ENCODE data around the gene CCR3.
"Not testable (repeated sequence)": the region's sequence is repeated elsewhere in the genome, so short reads cannot be mapped to it uniquely, and the experiment has no call there.

Gene CCR3

GRCh38 chr3:46242120-46242519 lies at the start of gene CCR3:
Gene CCR3 (plus strand): TSS chr3:46242460. CDS start chr3:46265159, 22,699 bp downstream.
- DNase-seq (ENCODE audit: low read depth in 2 of 2) = no peak

GRCh38 chr3:46192939-46193338 lies 49.3 kb upstream of the CCR3 start:
- no peak for DNase-seq (ENCODE audit: low read depth in 2 of 2)

- DNase-seq (ENCODE audit: low read depth in 2 of 2) = no peak
These were observed 48.8 kb upstream of the CCR3 start for GRCh38 chr3:46193436-46193835.

GRCh38 chr3:46194868-46195553 lies 47.2 kb upstream of the CCR3 start:
- no peak for DNase-seq (ENCODE audit: low read depth in 2 of 2)

GRCh38 chr3:46196261-46196957 lies 45.9 kb upstream of the CCR3 start:
- DNase-seq (ENCODE audit: low read depth in 2 of 2) = no peak

GRCh38 chr3:46200211-46200610 lies 42.0 kb upstream of the CCR3 start:
- DNase-seq (ENCODE audit: low read depth in 2 of 2) = no peak

- DNase-seq (ENCODE audit: low read depth in 2 of 2) = no peak
These were observed 41.5 kb upstream of the CCR3 start for GRCh38 chr3:46200790-46201189.

GRCh38 chr3:46202535-46202934 lies 39.7 kb upstream of the CCR3 start:
- no peak for DNase-seq (ENCODE audit: low read depth in 2 of 2)

GRCh38 chr3:46203681-46204080 lies 38.6 kb upstream of the CCR3 start:
- no peak for DNase-seq (ENCODE audit: low read depth in 2 of 2)

- no peak for DNase-seq (ENCODE audit: low read depth in 2 of 2)
These were observed 36.8 kb upstream of the CCR3 start for GRCh38 chr3:46205286-46205960.

GRCh38 chr3:46206282-46207015 lies 35.8 kb upstream of the CCR3 start:
- DNase-seq (ENCODE audit: low read depth in 2 of 2) = no peak

- not testable (repeated sequence) for DNase-seq (ENCODE audit: low read depth in 2 of 2)
These were observed 34.7 kb upstream of the CCR3 start for GRCh38 chr3:46207514-46207913.

- DNase-seq (ENCODE audit: low read depth in 2 of 2) = no peak
These were observed 34.0 kb upstream of the CCR3 start, which contains the start of gene CCR1 for GRCh38 chr3:46208167-46208704. Gene CCR1 (minus strand): TSS chr3:46208313. CDS start chr3:46204313, 4,000 bp downstream.

GRCh38 chr3:46209053-46209452 lies 33.2 kb upstream of the CCR3 start:
- no peak for DNase-seq (ENCODE audit: low read depth in 2 of 2)

GRCh38 chr3:46209746-46210470 lies 32.4 kb upstream of the CCR3 start:
- no peak for DNase-seq (ENCODE audit: low read depth in 2 of 2)

GRCh38 chr3:46212101-46212500 lies 30.2 kb upstream of the CCR3 start:
- DNase-seq (ENCODE audit: low read depth in 2 of 2) = no peak

- no peak for DNase-seq (ENCODE audit: low read depth in 2 of 2)
These were observed 29.1 kb upstream of the CCR3 start for GRCh38 chr3:46213201-46213600.

GRCh38 chr3:46214751-46215352 lies 27.4 kb upstream of the CCR3 start:
- no peak for DNase-seq (ENCODE audit: low read depth in 2 of 2)

GRCh38 chr3:46215810-46216414 lies 26.3 kb upstream of the CCR3 start:
- DNase-seq (ENCODE audit: low read depth in 2 of 2) = no peak

- no peak for DNase-seq (ENCODE audit: low read depth in 2 of 2)
These were observed 24.0 kb upstream of the CCR3 start for GRCh38 chr3:46218196-46218709.

Data from stimulated activated CD4-positive, alpha-beta T cell treated with anti-CD3 and anti-CD28 coated beads, Interleukin-1b, Interleukin-23, amount 100 ng/mL, for 1 hour (primary cell).